HG02588 (cell line): ENCODE results near the gene NKIRAS1.

Experiments used
- ATAC-seq: cut with Tn5 transposase; IDR thresholded peaks from one replicate; pipeline ENCODE4 v1.9.1; 2021; ENCODE audit warnings: mild to moderate bottlenecking, moderate library complexity; ENCODE audit not compliant: unreplicated experiment

The NKIRAS1 gene

DNA sequence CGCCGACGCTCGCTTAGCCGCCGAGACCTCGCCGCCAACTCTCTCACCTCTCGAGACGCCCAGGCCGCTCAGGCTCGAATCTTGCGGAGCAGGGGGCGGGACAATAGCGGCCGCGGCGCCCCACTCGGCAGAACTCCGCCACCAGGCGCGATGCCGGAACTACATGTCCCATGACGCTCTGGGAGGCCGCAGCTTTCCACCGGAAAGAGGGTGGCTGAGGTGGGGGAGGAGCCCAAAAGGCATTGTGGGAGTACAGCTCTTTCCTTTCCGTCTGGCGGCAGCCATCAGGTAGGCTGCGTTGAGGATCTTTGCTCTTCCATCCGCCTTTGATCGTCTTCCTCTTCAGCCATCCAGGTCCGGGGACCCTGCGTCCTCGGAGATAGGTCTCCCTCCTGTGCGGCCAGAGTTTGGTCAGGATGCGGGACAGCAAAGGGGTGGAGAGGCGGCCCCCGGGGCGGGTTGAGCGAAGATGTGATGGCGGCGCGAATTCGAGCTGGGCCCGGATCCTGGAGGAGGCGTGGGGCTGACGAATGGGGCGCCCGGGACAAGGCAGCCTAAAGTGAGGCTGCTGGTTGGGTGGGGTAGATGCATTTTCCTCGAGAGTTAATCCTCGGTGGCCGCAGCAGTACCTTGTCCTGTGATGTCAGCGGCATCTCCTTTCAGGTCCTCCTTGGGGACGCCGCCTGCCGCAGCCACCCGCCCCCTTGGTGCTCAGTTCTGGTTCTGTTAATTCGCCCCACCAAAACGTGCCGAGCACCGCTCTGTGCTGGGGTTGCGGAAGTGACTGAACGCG is at the start of gene NKIRAS1, which contains the start of gene RPL15:
Gene NKIRAS1, minus strand, starts transcription at position 105 of the 793 bp plus-strand sequence. CDS start 6,086 bp downstream, outside the sequence.
Gene RPL15, plus strand, starts transcription at position 247 of the 793 bp plus-strand sequence. CDS start 728 bp downstream, outside the sequence.
- ATAC-seq: peak; percentile 94

DNA sequence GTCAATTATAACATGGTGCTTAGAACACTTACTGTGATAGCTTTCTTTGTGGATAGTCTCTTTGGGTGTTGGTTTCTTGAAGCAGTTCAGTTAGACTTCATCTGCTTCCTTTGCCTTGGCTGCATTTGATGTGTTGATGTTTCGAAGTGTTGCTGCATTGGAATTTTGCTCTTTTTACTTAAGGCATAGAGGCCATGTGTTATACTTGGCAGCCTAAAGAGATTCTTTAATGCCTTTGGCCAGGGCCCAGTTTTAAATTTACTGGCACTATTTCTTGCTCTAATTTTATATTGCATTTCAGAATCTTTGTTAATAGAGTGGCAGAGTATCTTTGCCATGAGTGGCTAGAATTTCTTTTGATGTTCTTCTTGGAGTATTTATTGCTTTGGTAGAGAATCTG is 49.5 kb upstream of the NKIRAS1 start:
- ATAC-seq: no peak

DNA sequence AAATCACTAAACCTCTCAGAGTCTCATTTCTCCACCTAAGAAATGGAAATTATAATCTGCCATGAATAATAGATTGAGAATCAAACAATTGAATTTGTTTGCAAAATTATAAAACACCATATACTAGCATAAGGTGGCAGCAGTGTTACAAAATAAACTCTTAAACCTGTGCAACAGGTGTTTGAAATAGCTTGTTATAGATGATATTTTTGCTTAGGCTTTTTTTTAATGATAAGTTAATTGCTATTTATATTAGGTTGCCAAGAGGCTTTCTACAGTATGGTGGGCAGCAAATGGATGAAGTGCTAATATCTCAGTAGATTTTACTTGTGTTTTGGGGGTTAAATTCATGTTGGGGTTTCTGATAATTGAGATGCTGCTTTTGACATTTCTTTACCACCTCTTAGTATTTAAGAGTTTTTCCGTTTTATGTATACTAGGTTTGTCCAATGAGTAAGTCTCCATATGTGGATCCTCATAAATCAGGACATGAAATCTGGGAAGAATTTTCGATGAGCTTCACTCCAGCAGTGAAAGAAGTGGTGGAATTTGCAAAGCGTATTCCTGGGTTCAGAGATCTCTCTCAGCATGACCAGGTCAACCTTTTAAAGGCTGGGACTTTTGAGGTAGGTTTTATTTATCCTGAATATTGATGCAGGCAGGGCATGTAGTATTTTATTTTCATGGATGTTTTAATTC is 47.9 kb upstream of the NKIRAS1 start:
- ATAC-seq: no peak

DNA sequence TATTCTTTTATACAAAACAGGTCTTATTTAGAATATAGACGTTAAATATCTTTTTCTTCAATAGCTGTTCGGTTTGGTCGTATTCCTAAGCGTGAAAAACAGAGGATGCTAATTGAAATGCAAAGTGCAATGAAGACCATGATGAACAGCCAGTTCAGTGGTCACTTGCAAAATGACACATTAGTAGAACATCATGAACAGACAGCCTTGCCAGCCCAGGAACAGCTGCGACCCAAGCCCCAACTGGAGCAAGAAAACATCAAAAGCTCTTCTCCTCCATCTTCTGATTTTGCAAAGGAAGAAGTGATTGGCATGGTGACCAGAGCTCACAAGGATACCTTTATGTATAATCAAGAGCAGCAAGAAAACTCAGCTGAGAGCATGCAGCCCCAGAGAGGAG is 45.1 kb upstream of the NKIRAS1 start:
- no peak for ATAC-seq

DNA sequence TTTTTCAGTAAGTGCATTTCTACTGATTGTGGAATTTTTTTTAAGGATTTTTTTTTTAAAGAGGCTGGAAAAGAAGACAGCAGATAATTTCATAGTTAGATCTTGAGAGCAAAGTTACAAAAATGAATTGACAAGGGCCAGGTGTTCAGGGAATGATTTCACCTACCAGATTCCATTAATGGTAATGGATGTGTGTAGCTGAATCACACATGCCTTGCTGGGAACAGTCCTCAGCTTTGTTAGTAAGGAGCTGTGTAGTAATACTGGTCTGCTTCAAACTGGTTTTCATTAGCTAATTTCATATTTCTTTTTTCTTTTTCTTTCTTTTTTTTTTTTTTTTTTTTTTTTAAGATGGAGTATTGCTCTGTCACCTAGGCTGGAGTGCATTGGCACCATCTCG is 44.3 kb upstream of the NKIRAS1 start:
- no peak for ATAC-seq

DNA sequence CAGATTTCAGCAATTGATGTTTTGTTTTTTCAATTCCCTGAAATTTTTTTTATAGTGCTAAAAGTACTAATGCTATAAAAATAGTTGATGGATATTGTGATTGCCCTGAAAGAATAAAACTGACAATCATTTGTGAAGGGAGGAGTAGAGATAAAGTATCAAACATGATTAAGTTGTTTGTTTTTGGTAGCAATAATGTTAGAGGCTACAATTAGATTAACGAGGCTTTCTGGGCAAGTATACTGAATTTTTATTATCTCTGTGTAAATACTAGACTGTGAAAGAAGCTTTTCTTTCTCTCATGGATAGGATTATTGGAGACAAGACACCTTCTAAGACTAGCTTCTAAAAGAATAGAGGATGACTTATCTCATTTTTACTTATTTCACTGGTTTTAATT is 43.9 kb upstream of the NKIRAS1 start:
- ATAC-seq: no peak

DNA sequence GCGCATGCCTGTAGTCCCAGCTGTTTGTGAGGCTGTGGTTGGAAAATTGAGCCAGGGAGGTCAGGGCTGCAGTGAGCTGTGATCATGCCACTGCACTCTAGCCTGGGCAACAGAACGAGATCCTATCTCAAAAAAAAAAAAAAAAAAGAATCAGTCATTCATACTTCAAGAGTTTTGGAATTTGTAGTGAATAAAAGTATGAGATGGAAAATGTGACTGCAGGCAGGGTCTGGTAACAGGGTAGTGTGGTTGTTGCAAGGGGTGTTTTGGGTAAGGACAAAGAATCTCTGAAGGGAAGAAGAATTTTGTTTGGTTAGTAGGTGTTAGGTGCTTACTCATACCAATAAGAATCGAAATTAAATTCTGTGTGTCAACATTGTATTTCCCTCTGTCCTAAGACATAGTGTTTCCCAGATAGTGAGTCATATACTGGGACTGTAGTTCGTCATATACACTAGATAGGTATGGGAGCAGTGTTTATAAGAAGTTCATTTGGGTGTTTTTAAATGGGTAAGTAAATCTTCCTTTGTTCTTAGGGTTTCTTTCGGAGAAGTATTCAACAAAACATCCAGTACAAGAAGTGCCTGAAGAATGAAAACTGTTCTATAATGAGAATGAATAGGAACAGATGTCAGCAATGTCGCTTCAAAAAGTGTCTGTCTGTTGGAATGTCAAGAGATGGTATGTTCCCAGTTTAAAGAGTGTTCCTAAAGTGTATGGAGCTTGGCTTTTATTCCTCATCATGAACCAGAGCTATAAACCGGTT is 42.5 kb upstream of the NKIRAS1 start:
- ATAC-seq: no peak

DNA sequence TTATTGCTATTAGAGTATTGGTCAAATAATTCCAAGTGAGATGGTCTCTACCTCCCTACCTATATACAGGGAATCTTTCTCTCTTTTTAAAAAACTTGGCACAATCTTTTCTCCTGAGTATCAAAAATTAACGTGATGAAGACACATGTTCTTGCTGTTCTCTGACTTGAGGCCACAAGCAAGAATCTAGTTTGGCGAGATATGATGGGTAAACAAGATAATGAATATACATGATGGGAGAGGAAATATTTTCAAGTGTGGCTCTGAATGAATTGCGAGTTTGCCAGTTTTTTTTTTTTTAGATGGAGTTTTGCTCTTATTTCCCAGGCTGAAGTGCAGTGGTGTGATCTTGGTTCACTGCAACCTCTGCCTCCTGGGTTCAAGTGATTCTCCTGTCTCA is 39.9 kb upstream of the NKIRAS1 start:
- no peak for ATAC-seq

DNA sequence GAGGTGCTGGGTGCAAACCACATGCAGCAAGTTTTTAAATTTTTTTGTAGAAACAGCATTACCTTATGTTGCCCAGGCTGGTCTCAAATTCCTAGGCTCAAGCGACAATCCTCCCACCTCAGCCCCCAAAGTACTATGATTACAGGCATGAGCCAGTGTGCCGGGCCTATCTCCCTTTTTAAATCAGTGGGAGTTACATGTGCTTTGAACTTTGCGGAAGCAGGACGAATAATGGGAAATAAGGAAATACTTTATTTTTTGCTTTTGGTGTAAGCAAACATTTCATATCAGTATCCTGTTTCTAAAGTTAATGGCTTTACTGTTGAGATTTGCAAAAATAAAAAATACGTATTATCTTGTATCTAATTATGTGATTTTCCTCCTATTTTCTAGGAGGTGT is 37.4 kb upstream of the NKIRAS1 start:
- no peak for ATAC-seq

DNA sequence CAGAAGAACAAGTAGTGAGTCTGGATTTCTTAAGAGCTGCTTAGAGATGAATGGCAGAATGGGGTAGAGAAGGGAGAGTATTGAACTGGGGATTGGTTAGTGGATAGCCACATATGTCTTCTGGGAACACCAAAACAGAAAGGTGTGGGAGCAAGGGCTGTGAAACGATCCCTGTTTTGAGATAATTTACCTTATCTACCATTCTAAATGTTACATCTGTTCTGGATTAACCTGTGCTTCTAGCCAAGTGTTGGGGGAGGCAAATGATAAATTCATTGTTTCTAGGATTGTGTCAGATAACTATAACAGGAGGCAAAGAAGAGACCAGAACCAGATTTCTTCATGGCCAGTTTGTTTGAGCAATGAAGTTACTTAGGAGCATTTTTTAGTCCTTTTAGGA is 36.7 kb upstream of the NKIRAS1 start:
- no peak for ATAC-seq

DNA sequence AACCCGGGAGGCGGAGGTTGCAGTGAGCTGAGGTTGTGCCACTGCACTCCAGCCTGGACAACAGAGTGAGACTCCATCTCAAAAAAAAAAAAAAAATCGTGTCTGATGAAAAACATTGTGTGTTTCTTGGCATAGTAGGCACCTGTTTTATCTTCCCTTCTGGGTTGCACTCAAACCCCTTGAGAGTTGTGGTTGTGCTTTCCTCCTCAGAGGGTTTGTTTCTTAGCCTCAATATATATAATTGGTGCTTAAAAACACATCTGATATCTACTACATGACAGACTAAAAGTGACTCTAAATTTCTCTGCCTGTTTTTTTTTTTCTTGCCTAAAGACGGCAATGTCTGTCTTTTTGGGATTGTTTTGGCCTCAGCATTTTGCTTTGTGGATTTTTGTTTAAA is 35.9 kb upstream of the NKIRAS1 start:
- ATAC-seq: peak; percentile 52

DNA sequence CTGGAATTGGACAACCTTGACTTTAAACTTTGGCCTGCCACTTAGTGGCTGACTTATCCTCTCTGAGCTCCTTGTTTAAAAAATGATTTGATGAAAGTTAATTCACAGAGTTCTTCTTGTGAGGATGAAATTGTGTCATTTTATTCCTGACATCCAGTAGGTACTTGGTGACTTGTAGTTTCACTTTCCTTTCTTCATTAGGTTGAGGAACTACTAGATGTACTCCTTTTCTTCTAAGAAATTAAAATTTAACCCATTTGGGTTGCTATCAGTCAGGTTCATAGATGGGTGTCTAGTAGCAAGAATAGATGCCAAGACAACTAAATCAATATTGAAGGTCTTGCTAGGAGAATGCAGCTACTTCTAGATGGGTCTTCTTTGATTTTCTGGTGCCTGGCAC is 33.5 kb upstream of the NKIRAS1 start:
- ATAC-seq: no peak

DNA sequence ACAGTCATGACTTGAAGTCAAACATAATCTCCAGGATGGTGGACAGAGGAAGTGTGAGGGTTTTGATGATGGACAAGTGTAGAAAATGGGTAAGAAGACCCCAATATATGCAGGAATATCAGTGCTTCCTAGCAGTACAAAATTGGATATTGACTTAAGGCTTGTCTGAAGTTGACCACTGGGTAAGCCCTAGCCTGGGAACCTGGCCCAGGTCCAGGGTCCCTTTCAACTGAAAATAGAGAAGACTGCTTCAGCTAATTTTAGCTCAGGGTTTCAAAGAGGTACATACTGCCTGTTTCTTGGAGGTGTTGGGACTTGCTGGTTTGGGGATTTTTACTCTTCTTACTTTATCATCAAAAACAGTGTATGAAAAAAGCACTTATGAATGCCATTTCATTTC is 33.0 kb upstream of the NKIRAS1 start:
- ATAC-seq: peak; percentile 16

DNA sequence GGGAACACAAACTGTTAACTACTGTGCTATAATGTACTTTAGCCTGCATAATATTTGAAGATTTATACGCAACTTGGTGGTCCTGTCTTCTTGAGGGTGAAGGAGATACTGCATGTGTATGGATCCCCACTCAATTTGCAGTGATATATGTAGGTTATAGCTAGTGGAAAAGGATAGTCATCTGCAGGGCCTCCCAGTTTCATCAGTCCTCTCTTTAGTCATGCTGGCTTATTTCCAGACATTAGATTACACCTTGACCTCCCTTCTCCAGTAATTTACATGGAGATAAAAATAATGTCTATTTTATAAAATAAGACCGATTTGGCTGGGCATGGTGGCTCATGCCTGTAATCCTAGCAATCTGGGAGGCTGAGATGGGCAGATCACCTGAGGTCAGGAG is 32.0 kb upstream of the NKIRAS1 start:
- no peak for ATAC-seq

DNA sequence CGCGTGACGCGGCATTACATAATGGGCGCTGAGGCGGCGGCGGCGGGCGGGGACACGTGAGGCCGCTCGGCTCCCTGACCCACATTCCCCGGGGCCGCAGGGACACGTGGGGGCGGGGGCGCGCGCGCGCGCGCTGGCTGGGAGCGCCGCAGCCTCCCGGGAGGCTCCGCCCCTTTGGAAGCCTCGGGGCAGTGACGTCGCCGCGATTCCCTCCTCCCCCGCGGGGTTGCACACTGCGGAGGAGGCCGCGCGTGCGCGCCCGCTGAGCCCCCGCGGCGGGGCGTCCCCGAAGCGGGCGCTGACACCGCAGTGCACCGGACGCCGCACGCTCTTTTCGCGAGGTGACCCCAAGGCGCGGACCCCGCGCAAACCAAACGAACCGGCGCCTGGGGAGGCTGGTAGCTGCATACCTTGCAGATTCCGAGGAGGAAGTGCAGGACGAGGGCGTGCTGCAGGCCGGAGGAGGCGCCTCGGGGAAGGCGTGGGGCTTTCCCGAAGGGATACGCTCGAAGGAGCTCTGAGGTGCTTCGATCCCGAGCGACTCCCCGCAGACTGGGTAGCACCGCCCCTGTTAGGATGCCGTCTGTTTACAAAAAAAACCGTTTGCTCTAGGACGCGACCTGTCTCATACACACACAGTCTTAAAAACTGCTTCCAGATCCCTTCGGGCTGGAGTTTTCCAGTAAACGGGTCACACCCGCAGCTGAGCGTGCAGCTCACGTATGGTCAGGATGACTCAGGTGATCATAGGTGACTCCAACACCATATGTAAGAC is 29.3 kb upstream of the NKIRAS1 start:
- ATAC-seq: peak; percentile 78

DNA sequence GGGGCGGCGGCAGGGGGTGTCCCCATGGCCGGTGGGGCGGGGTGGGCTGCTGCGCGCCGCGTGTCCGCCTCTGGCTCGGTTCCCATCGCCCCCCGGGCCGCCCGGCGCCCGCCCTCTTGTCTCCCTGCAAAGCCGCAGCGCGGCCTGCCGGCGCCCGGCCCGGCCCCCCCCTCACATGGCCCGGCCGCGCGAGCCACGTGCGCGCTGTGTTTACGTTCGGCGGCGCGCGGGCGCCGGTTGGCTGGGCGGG is 28.8 kb upstream of the NKIRAS1 start:
- ATAC-seq: no peak

DNA sequence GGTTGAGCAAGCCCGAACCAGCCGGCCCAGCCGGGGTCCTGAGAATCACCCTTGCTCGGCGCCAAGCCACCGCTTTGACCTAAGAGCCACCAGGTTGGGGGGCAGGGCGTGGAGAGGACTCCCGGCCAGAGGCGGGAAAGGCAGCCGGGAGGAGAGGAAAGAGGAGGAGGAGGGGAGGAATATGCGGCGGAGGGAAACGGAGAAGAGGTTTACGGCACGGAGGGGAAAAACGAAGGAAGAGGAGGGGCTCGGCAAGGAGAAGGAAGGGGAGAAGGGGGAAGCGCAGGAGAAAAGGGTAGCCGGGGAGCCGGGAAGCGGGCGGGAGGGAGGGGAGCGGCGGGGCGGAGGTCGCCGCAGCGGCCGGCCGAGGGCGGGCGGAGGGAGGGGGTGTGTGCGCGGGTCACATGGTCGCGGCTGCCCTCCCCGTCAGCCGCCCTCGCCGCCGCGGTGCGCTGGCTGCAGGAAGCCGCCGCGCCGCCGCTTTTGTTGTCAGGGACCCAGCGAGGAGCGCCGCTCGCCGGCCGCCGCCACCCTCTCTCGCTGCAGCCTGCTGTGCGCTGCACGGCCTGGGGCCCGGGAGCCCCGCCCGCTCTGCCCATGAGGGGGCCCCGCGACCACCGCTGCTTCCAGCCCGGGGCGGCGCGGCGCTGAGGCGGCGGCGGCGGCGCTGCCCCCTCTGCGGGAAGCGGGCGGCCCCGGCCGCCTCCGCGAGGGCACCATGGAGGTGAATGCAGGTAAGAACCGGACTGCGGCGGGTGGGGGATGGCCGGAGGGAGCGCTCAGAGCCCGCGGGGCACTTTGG is 28.3 kb upstream of the NKIRAS1 start, which contains the start of gene NR1D2:
Gene NR1D2, plus strand, starts transcription at position 426 of the 802 bp plus-strand sequence. Its CDS starts 293 bp downstream, at position 719.
- peak; percentile 56 for ATAC-seq

DNA sequence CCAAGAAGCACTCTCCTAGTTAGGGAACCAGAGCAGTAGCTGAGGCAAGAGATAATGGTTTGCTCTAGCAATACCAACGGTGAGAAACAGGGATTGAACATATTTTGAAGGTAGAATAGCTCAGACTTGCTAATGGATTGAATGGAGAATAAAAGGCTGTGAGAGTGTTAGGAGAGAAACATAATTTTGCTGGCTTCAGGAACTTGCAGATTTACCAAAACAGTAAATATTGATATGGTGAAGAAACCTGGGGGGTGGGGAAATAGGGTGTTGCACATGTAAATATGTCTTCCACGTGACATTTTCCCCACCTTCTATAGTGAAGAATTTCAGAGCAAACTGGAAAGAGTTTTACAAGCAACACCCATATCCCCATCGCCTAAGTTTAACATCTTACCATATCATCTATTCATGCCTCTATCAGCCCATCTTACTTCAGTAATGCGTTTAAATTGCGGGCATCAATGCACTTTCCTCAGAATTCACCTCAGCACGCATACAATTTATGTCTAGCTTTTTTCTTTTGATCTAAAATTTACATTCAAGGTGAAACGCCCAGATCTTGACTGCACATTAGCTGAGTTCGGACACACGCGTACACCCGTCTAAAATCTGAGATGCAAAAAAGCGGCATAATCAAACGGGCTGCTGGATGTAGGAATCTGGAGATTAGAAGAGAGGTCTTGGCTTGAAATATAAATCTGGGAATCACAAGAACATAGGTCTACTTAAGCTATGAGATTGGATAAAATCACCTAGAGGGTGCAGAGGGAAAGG is 27.4 kb upstream of the NKIRAS1 start:
- no peak for ATAC-seq

DNA sequence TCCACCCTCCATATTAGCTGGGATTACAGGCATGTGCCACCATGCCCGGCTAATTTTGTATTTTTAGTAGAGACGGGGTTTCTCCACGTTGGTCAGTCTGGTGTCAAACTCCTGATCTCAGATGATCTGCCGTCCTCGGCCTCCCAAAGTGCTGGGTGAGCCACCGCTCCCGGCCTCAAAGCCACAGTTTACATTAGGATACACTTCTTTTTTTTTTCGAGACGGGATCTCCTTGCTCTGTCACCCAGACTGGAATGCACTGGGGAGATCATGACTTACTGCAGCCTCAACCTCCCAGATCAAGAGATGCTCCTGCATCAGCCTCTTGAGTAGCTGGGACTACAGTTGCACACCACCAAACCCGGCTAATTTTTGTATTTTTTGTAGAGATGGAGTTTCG is 25.8 kb upstream of the NKIRAS1 start:
- ATAC-seq: no peak
